Muscle layer of duodenum (tissue), 2 donors: Measurements from ENCODE around the gene ZRANB2.

Experiments used
- H3K27ac ChIP-seq: one replicate; pipeline ENCODE4 v1.7.0; 2013; ENCODE audit warnings: mild to moderate bottlenecking, low read length
- H3K27me3 ChIP-seq: one replicate; pipeline ENCODE4 v1.7.0; 2013; ENCODE audit warnings: low read depth, mild to moderate bottlenecking, control low read depth, low read length
- H3K36me3 ChIP-seq, 2 donors: one replicate each; pipeline ENCODE4 v1.7.0; 2013; ENCODE audit warnings: low read length in 2 of 2, control low read depth in 1 of 2, mild to moderate bottlenecking in 1 of 2; ENCODE audit not compliant: insufficient read depth in 2 of 2, control insufficient read depth in 1 of 2
- H3K4me1 ChIP-seq, 2 donors: one replicate each; pipeline ENCODE4 v1.7.0; 2013; ENCODE audit warnings: low read length in 2 of 2, mild to moderate bottlenecking in 2 of 2, control low read depth in 1 of 2, moderate library complexity in 1 of 2; ENCODE audit not compliant: insufficient read depth in 2 of 2, control insufficient read depth in 1 of 2
- H3K4me3 ChIP-seq, 2 donors: one replicate each; pipeline ENCODE4 v1.7.0; 2013; ENCODE audit warnings: low read length in 2 of 2, low read depth in 1 of 2, mild to moderate bottlenecking in 1 of 2
- H3K9me3 ChIP-seq, 2 donors: one replicate each; pipeline ENCODE4 v1.7.0; 2013; ENCODE audit warnings: low read length in 2 of 2, control low read depth in 1 of 2, mild to moderate bottlenecking in 1 of 2; ENCODE audit not compliant: control insufficient read depth in 1 of 2
- donor health status: healthy.

The ZRANB2 gene

GRCh38 chr1:71088645-71089287 is 7.9 kb upstream of the ZRANB2 start:
- no peaks in the 10 kb centered on the region for H3K36me3 ChIP-seq
- peaks cover 2% of the 10 kb centered on the region for H3K27me3 ChIP-seq
- H3K9me3 ChIP-seq = no peaks in the 10 kb centered on the region
- H3K27ac ChIP-seq = no peak overlapping the region
- no peaks in the 10 kb centered on the region for H3K4me1 ChIP-seq
- H3K4me3 ChIP-seq = no peak overlapping the region

- H3K9me3 ChIP-seq = no peaks in the 10 kb centered on the region
- no peak overlapping the region for H3K4me3 ChIP-seq
- H3K27ac ChIP-seq = no peak overlapping the region
- H3K36me3 ChIP-seq = no peaks in the 10 kb centered on the region
- peaks cover 6% of the 10 kb centered on the region for H3K27me3 ChIP-seq
- H3K4me1 ChIP-seq = no peaks in the 10 kb centered on the region
Observed at GRCh38 chr1:71087713-71088112, 6.9 kb upstream of the ZRANB2 start.

- no peaks in the 10 kb centered on the region for H3K4me1 ChIP-seq
- no peaks in the 10 kb centered on the region for H3K9me3 ChIP-seq
- no peak overlapping the region for H3K27ac ChIP-seq
- H3K4me3 ChIP-seq = no peak overlapping the region
- no peaks in the 10 kb centered on the region for H3K36me3 ChIP-seq
- peaks cover 6% of the 10 kb centered on the region for H3K27me3 ChIP-seq
Observed at GRCh38 chr1:71087060-71087459, 6.2 kb upstream of the ZRANB2 start.

- H3K36me3 ChIP-seq = no peaks in the 10 kb centered on the region
- no peak overlapping the region for H3K4me3 ChIP-seq
- H3K27me3 ChIP-seq = peaks cover 6% of the 10 kb centered on the region
- H3K4me1 ChIP-seq = peaks cover 0 to 7% of the 10 kb centered on the region in 2 donors
- H3K27ac ChIP-seq = no peak overlapping the region
- no peaks in the 10 kb centered on the region for H3K9me3 ChIP-seq
Observed at GRCh38 chr1:71086331-71086730, 5.5 kb upstream of the ZRANB2 start.

- peaks cover 5 to 23% of the 10 kb centered on the region in 2 donors for H3K4me1 ChIP-seq
- peaks cover 6% of the 10 kb centered on the region for H3K27me3 ChIP-seq
- H3K9me3 ChIP-seq = no peaks in the 10 kb centered on the region
- H3K4me3 ChIP-seq = no peak overlapping the region
- H3K27ac ChIP-seq = no peak overlapping the region
- H3K36me3 ChIP-seq = peaks cover 2 to 3% of the 10 kb centered on the region in 2 donors
Observed at GRCh38 chr1:71083271-71083670, 2.4 kb upstream of the ZRANB2 start.

GRCh38 chr1:71081697-71082080 is 854 bp upstream of the ZRANB2 start:
- H3K27ac ChIP-seq = peak overlapping the region; percentile 97
- no peaks in the 10 kb centered on the region for H3K9me3 ChIP-seq
- peaks cover 6% of the 10 kb centered on the region for H3K27me3 ChIP-seq
- peaks cover 6 to 12% of the 10 kb centered on the region in 2 donors for H3K36me3 ChIP-seq
- H3K4me1 ChIP-seq = peaks cover 5 to 23% of the 10 kb centered on the region in 2 donors
- peak overlapping the region; percentile 97 to 100 for H3K4me3 ChIP-seq

- no peaks in the 10 kb centered on the region for H3K9me3 ChIP-seq
- peaks cover 5 to 23% of the 10 kb centered on the region in 2 donors for H3K4me1 ChIP-seq
- H3K27ac ChIP-seq = peak overlapping the region; percentile 97
Observed at GRCh38 chr1:71080230-71080738, 551 bp downstream of the ZRANB2 start.

GRCh38 chr1:71074681-71075080 is 6.2 kb downstream of the ZRANB2 start:
- Histone ChIP-seq H3K4me1 (peaks cover 5 to 12% of the 10 kb centered on the region in 2 donors), H3K9me3 (no peaks in the 10 kb centered on the region), H3K36me3 (peaks cover 59 to 60% of the 10 kb centered on the region in 2 donors), H3K4me3 (no peak overlapping the region), H3K27ac (no peak overlapping the region), H3K27me3 (no peaks in the 10 kb centered on the region)

More at GRCh38 chr1:71080230-71080738, 551 bp downstream of the ZRANB2 start:
- peaks cover 20 to 25% of the 10 kb centered on the region in 2 donors for H3K36me3 ChIP-seq
- peak overlapping the region; percentile 97 to 100 for H3K4me3 ChIP-seq
- H3K27me3 ChIP-seq = peaks cover 6% of the 10 kb centered on the region

GRCh38 chr1:71072273-71072672 is 8.6 kb downstream of the ZRANB2 start:
- H3K9me3 ChIP-seq = no peaks in the 10 kb centered on the region
- no peak overlapping the region for H3K27ac ChIP-seq
- H3K4me1 ChIP-seq = no peaks in the 10 kb centered on the region
- H3K27me3 ChIP-seq = no peaks in the 10 kb centered on the region
- peaks cover 60 to 70% of the 10 kb centered on the region in 2 donors for H3K36me3 ChIP-seq
- H3K4me3 ChIP-seq = no peak overlapping the region

- Histone ChIP-seq H3K4me1 (no peaks in the 10 kb centered on the region), H3K4me3 (no peak overlapping the region), H3K27ac (no peak overlapping the region), H3K36me3 (peaks cover 61 to 74% of the 10 kb centered on the region in 2 donors), H3K9me3 (no peaks in the 10 kb centered on the region), H3K27me3 (no peaks in the 10 kb centered on the region)
Observed at GRCh38 chr1:71071720-71072119, 9.1 kb downstream of the ZRANB2 start.

- Histone ChIP-seq H3K4me1 (no peaks in the 10 kb centered on the region), H3K36me3 (peaks cover 60 to 75% of the 10 kb centered on the region in 2 donors), H3K27me3 (no peaks in the 10 kb centered on the region), H3K4me3 (no peak overlapping the region), H3K9me3 (no peaks in the 10 kb centered on the region), H3K27ac (no peak overlapping the region)
Observed at GRCh38 chr1:71068325-71069240, 12.3 kb downstream of the ZRANB2 start.
